ENCODE results near the gene ZIC5.

DNA sequence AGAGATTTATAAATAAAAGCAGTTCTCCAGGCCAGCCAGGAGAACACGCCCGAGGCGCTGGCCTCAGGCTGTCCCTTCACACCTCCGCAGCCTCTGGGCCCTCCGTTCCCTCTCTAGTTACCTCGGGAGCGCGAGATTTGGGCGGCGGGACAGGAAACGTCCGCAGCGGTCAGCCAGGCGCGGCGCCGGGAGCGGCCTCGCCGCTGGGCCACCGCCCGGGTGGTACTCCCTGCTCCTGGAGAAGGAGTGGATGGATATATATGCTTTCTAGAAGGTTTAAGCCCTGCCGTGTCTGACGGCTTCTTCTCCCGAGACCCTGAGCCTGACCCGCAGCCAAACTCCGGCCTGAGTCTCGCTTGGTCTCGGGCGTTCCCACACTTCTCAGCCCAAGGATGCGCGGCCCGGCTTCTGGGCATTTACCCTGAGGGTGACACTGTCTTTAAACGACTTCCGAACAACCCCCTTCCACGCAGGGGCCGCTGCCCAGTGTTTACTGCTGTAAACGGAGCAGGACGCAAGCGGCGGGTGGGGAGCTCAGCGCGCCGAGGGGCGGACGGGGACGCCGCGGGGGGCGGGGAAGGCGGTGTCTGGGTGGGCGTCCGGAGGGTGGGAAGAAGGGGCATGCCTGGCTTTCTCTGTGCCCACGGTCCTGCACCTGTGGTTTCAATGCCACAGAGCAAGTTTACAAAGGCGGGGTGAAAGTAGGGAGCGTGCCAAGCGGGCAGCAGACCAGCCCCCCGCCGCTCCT, 8.1 kb upstream of the ZIC5 start:
- TF ChIP-seq CTCF (IDR thresholded peaks at IDR 0.05) (no peak), POLR2A (IDR thresholded peaks at IDR 0.05) (no peak)

All from uterus (tissue), 2 donors.